ENCODE results near the gene RANBP3L.
"Not testable (repeated sequence)": the region's sequence is repeated elsewhere in the genome, so short reads cannot be mapped to it uniquely, and the experiment has no call there.

Gene RANBP3L

GRCh38 chr5:36285837-36286615 lies 15.7 kb downstream of the RANBP3L start:
- DNase-seq (ENCODE audit: low read depth) = no peak

DNA sequence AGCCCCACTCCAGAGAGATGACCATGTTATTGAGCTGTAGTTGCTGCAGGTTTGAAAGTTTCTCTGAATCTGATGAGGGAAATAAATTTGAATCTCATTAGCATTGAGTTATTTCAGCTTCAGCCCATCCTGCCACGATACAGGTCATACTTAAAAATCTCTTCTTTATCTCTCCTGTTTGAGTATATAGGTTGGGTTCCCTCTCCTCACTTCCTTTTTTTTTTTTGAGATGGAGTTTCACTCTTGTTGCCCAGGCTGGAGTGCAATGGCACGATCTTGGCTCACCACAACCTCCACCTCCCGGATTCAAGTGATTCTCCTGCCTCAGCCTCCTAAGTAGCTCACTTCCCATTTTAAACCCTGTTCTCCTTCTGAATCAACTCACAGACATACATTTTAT lies 17.9 kb downstream of the RANBP3L start:
- DNase-seq (ENCODE audit: low read depth) = not testable (repeated sequence)

- no peak for DNase-seq (ENCODE audit: low read depth)
Observed at GRCh38 chr5:36281626-36282025, 20.1 kb downstream of the RANBP3L start.

- no peak for DNase-seq (ENCODE audit: low read depth)
Observed at GRCh38 chr5:36279054-36279698, 22.5 kb downstream of the RANBP3L start.

DNA sequence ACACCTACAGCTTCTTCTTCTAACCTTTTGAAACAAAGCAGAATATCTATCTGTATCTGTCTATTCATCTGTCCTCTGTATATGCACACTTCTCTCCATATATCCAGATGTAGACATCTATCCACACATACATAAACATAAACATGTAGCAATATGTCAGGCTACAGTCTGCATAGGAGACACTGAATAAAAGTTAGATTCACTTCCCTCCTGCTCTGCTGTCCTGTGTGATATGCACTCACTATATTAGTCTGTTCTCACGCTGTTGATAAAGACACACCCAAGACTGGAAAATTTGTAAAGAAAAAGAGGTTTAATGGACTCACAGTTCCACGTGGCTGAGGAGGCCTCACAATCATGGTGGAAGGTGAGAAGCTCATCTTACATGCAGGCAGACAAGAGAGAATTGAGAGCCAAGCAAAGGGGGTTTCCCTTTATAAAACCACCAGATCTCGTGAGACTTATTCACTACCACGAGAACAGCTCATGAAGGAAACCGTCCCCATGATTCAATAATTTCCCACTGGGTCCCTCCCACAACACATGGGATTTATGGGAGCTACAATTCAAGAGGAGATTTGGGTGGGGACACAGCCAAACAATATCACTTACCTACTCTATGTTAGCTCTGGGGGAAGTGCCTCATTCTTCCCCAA lies 24.1 kb downstream of the RANBP3L start:
- no peak for DNase-seq (ENCODE audit: low read depth)

GRCh38 chr5:36276864-36277263 lies 24.8 kb downstream of the RANBP3L start:
- no peak for DNase-seq (ENCODE audit: low read depth)

DNA sequence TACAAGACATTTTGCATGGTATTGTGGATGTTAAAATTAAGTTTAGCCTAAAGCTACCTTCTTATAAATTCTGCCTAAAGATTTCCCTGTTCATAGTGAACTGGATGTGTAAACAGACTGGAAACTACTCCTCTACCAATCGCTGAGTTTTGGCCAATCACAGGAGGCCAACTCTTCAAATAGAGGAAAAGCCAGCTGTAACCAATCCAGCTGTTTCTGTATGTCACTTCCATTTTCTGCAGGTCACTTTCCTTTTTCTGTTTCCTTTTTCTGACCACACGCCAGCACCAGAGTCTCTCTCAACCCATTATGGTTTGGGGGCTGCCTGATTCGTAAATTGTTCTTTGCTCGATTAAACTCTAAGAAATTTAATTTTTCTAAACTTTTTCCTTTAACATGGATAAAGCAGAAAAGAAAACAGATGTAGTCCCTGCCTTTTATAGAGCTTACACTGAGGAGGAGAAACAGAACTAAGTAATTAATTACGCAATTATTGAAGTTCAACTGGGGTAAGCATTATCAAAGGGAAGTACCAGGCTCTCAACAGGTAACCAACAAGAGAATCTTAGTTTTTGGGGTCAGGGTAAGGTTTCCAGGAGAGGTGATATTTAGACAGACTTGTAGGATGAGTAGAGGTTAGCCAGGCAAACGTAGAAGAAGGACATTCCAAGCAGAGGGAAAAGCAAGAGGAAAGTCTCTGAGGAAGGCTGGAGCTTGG lies 27.7 kb downstream of the RANBP3L start:
- DNase-seq (ENCODE audit: low read depth) = no peak

GRCh38 chr5:36272136-36272690 lies 29.5 kb downstream of the RANBP3L start:
- DNase-seq (ENCODE audit: low read depth) = no peak

- no peak for DNase-seq (ENCODE audit: low read depth)
Observed at GRCh38 chr5:36270876-36271575, 30.7 kb downstream of the RANBP3L start.

GRCh38 chr5:36270175-36270574 lies 31.5 kb downstream of the RANBP3L start:
- DNase-seq (ENCODE audit: low read depth) = no peak

- DNase-seq (ENCODE audit: low read depth) = no peak
Observed at GRCh38 chr5:36269478-36269877, 32.2 kb downstream of the RANBP3L start.

DNA sequence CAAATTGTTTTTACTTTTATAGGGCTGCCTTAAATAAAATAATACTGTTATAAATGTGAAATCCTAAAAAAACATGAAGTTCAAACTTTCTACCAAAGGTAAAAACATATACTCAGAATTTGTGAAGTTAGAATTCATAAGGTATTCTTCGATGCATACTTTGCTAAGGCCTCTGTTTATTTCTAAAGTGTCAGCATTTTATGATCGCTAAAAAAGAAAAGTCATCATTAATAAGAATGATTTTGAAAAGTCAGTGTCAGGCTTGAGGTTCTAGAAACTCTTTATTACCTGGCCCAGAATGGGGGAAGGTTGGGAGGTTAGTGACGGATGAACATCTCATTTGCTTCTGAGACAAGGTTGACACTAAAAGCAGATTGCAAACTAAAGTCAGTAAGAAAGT lies 33.8 kb downstream of the RANBP3L start:
- DNase-seq (ENCODE audit: low read depth) = no peak

- no peak for DNase-seq (ENCODE audit: low read depth)
Observed at GRCh38 chr5:36264202-36264760, 37.4 kb downstream of the RANBP3L start.

DNA sequence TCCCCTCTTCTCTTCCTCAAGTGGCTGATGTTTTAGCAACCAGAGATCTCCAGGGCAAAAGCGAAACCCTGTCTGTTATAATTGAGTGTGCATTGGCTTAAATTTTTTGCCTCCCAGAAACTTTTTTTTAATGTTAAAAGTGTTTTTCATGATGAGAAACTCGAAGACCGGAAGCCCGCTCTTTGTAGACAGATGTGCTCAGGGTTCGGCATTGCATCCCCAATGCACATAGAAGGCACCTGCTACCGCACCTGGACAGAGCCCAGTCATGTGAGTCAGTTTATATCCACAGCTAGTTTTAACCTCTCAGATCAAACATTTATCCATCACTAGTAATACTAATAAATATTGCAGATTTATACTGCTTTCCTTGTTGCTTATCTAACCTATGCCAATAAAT lies 40.5 kb downstream of the RANBP3L start:
- no peak for DNase-seq (ENCODE audit: low read depth)

DNA sequence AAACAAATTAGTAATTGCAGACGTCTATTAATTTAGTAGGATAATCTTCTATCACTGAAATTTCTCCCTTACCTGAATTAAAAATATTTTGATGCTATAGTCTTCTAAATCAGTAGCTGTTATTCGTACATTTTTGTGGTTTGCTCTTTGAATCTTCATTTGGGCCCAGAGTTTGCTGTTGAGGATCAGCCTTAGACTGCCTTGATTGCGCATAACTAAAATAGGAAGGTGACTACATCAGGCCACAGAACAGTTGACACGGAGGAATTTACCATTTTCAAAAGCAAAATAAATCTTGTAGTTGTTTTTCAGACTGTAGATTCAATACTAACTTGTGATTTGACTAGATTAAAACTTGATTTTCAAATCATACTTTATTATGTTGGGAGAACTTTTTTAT lies 48.1 kb downstream of the RANBP3L start:
- DNase-seq (ENCODE audit: low read depth) = no peak

DNA sequence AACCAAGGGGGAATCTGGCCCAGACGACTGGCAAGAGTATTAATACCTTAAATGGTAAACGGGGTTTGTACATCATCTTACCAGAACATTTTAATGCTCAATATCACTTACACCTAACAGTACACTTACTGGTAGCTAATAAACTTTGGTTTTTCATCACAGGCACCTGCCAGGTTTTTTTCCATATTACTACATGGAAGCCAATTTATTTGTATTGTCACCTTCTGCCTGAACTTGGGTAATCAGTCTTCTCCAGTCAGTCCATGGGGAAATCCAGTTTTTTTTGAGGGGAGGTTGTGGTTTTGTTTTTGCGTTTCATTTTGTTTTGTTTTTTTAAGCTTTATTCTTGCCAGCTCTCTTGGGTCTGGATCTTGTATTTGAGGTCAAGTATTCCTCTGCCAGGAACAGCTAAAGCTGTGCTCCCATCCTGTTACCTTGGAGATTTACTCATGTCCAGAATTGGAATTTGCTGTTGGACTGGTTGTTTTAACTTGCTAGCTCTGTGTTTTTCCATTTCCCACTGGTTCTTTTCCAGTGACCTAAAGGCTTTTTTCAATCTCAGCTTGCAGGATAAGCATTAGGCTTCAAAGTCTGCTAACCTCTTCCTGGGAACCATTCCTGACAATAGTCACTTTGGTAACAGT lies 48.9 kb downstream of the RANBP3L start:
- DNase-seq (ENCODE audit: low read depth) = peak; percentile 74

DNA sequence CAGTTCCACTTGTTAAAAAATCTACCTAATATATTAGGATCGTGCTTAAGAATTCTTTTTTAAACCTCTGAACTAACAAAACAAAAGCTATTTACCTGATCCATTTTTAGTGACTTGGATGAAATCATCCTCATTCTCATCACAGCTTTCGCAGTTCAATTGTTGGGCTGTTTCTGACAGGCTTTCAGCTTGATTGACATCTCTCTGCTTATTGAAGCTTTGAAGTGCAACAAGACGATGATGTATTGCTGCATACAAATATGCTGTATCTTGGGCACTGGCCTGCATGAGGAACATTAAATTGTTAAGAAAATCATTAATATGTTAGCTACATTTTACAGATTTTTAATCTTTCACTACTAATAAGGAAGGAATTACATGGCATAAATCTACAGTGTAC lies 50.5 kb downstream of the RANBP3L start:
- no peak for DNase-seq (ENCODE audit: low read depth)

DNA sequence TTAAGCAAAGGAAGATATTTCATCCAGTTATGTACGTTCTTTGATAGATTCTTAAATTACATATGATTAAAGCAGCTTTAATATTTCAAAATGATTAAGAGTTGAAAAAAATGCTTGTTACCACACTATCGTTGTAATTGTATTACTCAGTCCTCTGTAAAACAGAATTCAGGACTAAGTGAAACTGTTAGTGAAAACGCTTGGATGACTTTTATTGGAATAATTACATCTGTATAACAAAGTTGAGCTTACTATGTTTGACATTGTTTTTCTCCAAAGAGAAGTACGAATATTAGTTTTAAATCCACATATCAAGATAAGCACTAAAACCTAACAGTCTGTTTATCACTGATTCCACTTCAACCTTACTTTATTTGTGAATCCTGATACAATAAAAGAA lies 51.3 kb downstream of the RANBP3L start:
- DNase-seq (ENCODE audit: low read depth) = no peak

DNA sequence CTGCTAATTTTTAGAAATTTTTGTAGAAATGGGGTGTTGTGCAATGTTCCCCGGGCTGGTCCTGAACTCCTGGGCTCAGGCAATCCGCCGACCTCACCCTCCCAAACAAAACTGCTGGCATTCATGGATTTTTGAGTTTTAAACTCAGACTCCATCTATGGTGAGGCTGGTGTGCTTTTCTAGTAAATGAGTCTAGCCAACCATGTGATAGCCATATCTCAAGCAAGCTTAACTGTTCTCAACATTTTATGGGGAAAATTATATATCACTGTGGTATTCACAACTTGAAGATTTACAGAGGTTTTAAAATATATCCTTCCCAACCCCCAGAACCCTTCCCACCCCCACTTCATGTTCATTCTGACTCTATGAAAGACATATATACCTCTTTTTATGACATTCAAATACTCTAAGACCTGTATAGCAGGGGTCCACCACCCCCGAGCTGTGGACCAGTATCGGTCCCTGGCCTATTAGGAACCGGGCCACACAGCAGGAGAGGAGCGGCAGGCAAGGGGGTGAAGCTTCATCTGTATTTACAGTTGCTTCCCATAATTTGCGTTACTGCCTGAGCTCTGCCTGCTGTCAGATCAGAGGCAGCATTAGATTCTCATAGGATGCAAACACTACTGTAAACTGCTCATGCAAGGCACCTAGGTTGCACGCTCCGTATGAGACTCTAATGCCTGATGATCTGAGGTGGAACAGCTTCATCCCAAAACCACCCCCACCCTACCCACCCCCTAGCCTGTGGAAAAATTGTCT lies 55.5 kb downstream of the RANBP3L start:
- DNase-seq (ENCODE audit: low read depth) = no peak

GRCh38 chr5:36244076-36244475 lies 57.6 kb downstream of the RANBP3L start:
- DNase-seq (ENCODE audit: low read depth) = no peak

Measured in stromal cell of bone marrow (primary cell).